WTC11 (cell line): ENCODE data around the gene TTLL10.

Experiments
- ATF1 ChIP-seq: sonication (generic); formaldehyde crosslinking; IDR thresholded peaks from 2 replicates; pipeline ENCODE4 v1.8.1; 2023; ENCODE audit warnings: mild to moderate bottlenecking, moderate library complexity, missing genetic modification reagents
- ATF2 ChIP-seq: sonication (generic); formaldehyde crosslinking; IDR thresholded peaks from 2 replicates; pipeline ENCODE4 v1.8.1; 2022; ENCODE audit warnings: low read depth, missing genetic modification reagents, borderline replicate concordance
- CREB1 ChIP-seq: sonication (generic); formaldehyde crosslinking; IDR thresholded peaks from 2 replicates; pipeline ENCODE4 v1.8.0; 2023; ENCODE audit warnings: mild to moderate bottlenecking, missing genetic modification reagents
- CTCF ChIP-seq: fragments of 200-600 bp; IDR thresholded peaks from 2 replicates; pipeline ENCODE4 v1.8.0; 2022; ENCODE audit warnings: antibody characterized with exemption
- ELF4 ChIP-seq: sonication (generic); formaldehyde crosslinking; IDR thresholded peaks from 2 replicates; pipeline ENCODE4 v1.8.1; 2022; ENCODE audit warnings: low read depth, mild to moderate bottlenecking, moderate library complexity, missing genetic modification reagents
- FOXJ3 ChIP-seq: sonication (generic); formaldehyde crosslinking; IDR thresholded peaks from 2 replicates; pipeline ENCODE4 v1.9.0; 2021; ENCODE audit warnings: missing genetic modification reagents, mild to moderate bottlenecking, borderline replicate concordance
- HMGA2 ChIP-seq: fragments of 250-450 bp; sonication (Bioruptor Pico); IDR thresholded peaks from 2 replicates; pipeline ENCODE4 v1.4.0; 2021; ENCODE audit warnings: mild to moderate bottlenecking, moderate library complexity
- NR1H2 ChIP-seq: sonication (generic); formaldehyde crosslinking; IDR thresholded peaks from 2 replicates; pipeline ENCODE4 v1.9.0; 2021; ENCODE audit warnings: mild to moderate bottlenecking, moderate library complexity, missing genetic modification reagents
- NR2C2 ChIP-seq: sonication (generic); formaldehyde crosslinking; IDR thresholded peaks from 2 replicates; pipeline ENCODE4 v1.8.0; 2022; ENCODE audit warnings: mild to moderate bottlenecking, missing genetic modification reagents
- ZNF512 ChIP-seq: sonication (generic); formaldehyde crosslinking; IDR thresholded peaks from 2 replicates; pipeline ENCODE4 v1.8.1; 2022; ENCODE audit warnings: missing genetic modification reagents, borderline replicate concordance

GRCh38 chr1:1129381-1129821 is 44.3 kb upstream of the TTLL10 start:
- TF ChIP-seq ATF1 (CRISPR knock-in tag) (no peak), ELF4 (CRISPR knock-in tag) (no peak), FOXJ3 (CRISPR knock-in tag) (no peak), NR1H2 (CRISPR knock-in tag) (no peak), CTCF (no peak), ZNF512 (CRISPR knock-in tag) (no peak), HMGA2 (CRISPR knock-in tag) (no peak), CREB1 (CRISPR knock-in tag) (no peak), NR2C2 (no peak), ATF2 (CRISPR knock-in tag) (no peak)
